Stimulated activated CD8-positive, alpha-beta memory T cell treated with anti-CD3 and anti-CD28 coated beads, Interleukin-4, amount 100 ng/mL, for 1 hour (primary cell): ENCODE results near the gene SCN2B.
A peak's percentile ranks its signal among the peaks of the same experiment; 100 is the strongest.

Source experiments
- DNase-seq, 2 donors: peaks; one replicate each; pipeline ENCODE4 v3.0.0-alpha.2; 2020; ENCODE audit warnings: low read depth in 2 of 2, low spot score in 1 of 2

SCN2B gene

GRCh38 chr11:118175031-118175992, 1.1 kb downstream of the SCN2B start:
- DNase-seq: no peak

GRCh38 chr11:118174006-118174567, 2.4 kb downstream of the SCN2B start:
- DNase-seq: no peak

- no peak for DNase-seq
These were observed 4.1 kb downstream of the SCN2B start for GRCh38 chr11:118172356-118172755.

GRCh38 chr11:118171269-118172062, 5.0 kb downstream of the SCN2B start:
- DNase-seq: peak; percentile 43 to 48

- DNase-seq: no peak
These were observed 5.6 kb downstream of the SCN2B start for GRCh38 chr11:118170882-118171268.

- no peak for DNase-seq
These were observed 6.2 kb downstream of the SCN2B start for GRCh38 chr11:118170231-118170630.

- no peak for DNase-seq
These were observed 6.9 kb downstream of the SCN2B start for GRCh38 chr11:118169300-118170140.

GRCh38 chr11:118168751-118169150, 7.7 kb downstream of the SCN2B start:
- DNase-seq: no peak

- no peak for DNase-seq
These were observed 8.1 kb downstream of the SCN2B start for GRCh38 chr11:118168316-118168715.

- no peak for DNase-seq
These were observed 8.5 kb downstream of the SCN2B start for GRCh38 chr11:118167906-118168305.

GRCh38 chr11:118167253-118167652, 9.2 kb downstream of the SCN2B start:
- DNase-seq: no peak

GRCh38 chr11:118166641-118167040, 9.8 kb downstream of the SCN2B start:
- DNase-seq: no peak

- DNase-seq: no peak
These were observed 11.6 kb downstream of the SCN2B start for GRCh38 chr11:118164885-118165284.

GRCh38 chr11:118163494-118163893, 12.9 kb downstream of the SCN2B start:
- DNase-seq: no peak

GRCh38 chr11:118162846-118163245, 13.6 kb downstream of the SCN2B start:
- no peak for DNase-seq

GRCh38 chr11:118161786-118162185, 14.7 kb downstream of the SCN2B start:
- DNase-seq: no peak

- DNase-seq: no peak
These were observed 19.1 kb downstream of the SCN2B start for GRCh38 chr11:118157186-118157895.

GRCh38 chr11:118156531-118157185, 19.8 kb downstream of the SCN2B start:
- DNase-seq: no peak

- DNase-seq: no peak
These were observed 20.5 kb downstream of the SCN2B start for GRCh38 chr11:118155776-118156530.
